ENCODE data around the gene MAP3K4. TPM values are rescaled to one million over a fixed set of nuclear protein-coding genes. Genes with fewer than 3 reads are reported as not detected.
A peak's percentile ranks its signal among the peaks of the same experiment; 100 is the strongest.

MAP3K4 gene
- total and polyA plus RNA-seq, 2 of the 4 experiments (the other 2 are of a cell fraction) = 11.5 to 20.4 TPM

GRCh38 chr6:160990847-160991405 lies 643 bp upstream of the MAP3K4 start:
- intact Hi-C loops (cut with micrococcal nuclease) (loop anchor here (1.0 to 5.0 kb wide), 4 partner anchors 12 to 380 kb away; partner anchors contain the start of gene AGPAT4), dilution Hi-C loops (cut with HindIII; ENCODE audit: low sequenced_read_pairs, unreplicated experiment) (no loop called here)

More at GRCh38 chr6:160990847-160991405, 643 bp upstream of the MAP3K4 start:
- H2AK5ac ChIP-seq (ENCODE audit: low read depth, low read length) = no peak overlapping the region
- H3K27me3 ChIP-seq (ENCODE audit: control insufficient read depth, insufficient read depth, low read length) = no peaks in the 10 kb centered on the region
- peaks cover 0 to 18% of the 10 kb centered on the region in 2 experiments; a peak in 2 of 4 replicates for H3K79me1 ChIP-seq (ENCODE audit: low read depth in 1 of 2, low read length in 2 of 2)
- H4K20me1 ChIP-seq (ENCODE audit: insufficient read depth, low read length) = peaks cover 4% of the 10 kb centered on the region
- BruUV-seq (replicated peaks) = no TSS peak
- peak overlapping the region; percentile 95 for H3K4me2 ChIP-seq (ENCODE audit: low read depth, low read length)
- peak overlapping the region; percentile 95 for H3K4me3 ChIP-seq (ENCODE audit: insufficient read depth, low read depth, low read length)
- ChIA-PET POLR2A (ENCODE audit: unreplicated experiment) (no interaction called here), CTCF (interaction anchor here (1.1 to 1.3 kb wide), 2 partner anchors 60 to 380 kb away, joined by 3 read pairs; no protein-coding TSS in a partner anchor)
- H3K9me3 ChIP-seq (ENCODE audit: control insufficient read depth, insufficient read depth, low read length) = peaks cover 2% of the 10 kb centered on the region; the same call in 1 of the 2 replicates
- H3K56ac ChIP-seq (ENCODE audit: extremely low read depth, insufficient read depth, low read length) = peak overlapping the region; percentile 52; the same call in 1 of the 2 replicates
- peak overlapping the region; percentile 98 for H2AFZ ChIP-seq (replicated peaks; ENCODE audit: low read length, poor library complexity)
- peak overlapping the region; percentile 93 for H3K9ac ChIP-seq (ENCODE audit: low read depth, low read length)
- H3K23ac ChIP-seq (ENCODE audit: low read depth, low read length) = peak overlapping the region; percentile 49; the same call in 1 of the 2 replicates
- in situ Hi-C loops (cut with MboI; ENCODE audit: low sequenced_read_pairs) = loop anchor here (25.0 kb wide), 1 partner anchor 271 kb away; the partner anchor contains the start of gene AGPAT4
- H2AK9ac ChIP-seq (replicated peaks; ENCODE audit: low read depth, low read length, poor library complexity) = peak overlapping the region; percentile 51
- H2BK15ac ChIP-seq (ENCODE audit: low read depth, low read length) = no peak overlapping the region; the same call in 2 of the 3 replicates
- H2BK120ac ChIP-seq (ENCODE audit: low read depth, low read length) = 0 out of 2 replicates have a peak overlapping the region, but pooled peaks have one; percentile 47
- H3K9me1 ChIP-seq (ENCODE audit: insufficient read depth, low read length) = peaks cover under 1% of the 10 kb centered on the region
- peak overlapping the region; percentile 48; the same call in 1 of the 2 replicates for H3K14ac ChIP-seq (replicated peaks; ENCODE audit: low read depth, low read length)
- no peak overlapping the region for H4K91ac ChIP-seq (ENCODE audit: insufficient read depth, low read depth, low read length)
- no peaks in the 10 kb centered on the region for H3K36me3 ChIP-seq (ENCODE audit: control insufficient read depth, insufficient read depth, low read length)
- H4K8ac ChIP-seq (ENCODE audit: low read depth in 2 of 2, low read length in 2 of 2) = peak overlapping the region; percentile 49 to 61; a peak in 3 of 4 replicates
- no peaks in the 10 kb centered on the region; the same call in 1 of the 2 replicates for H3K4me1 ChIP-seq (ENCODE audit: control insufficient read depth, insufficient read depth, low read length)
- H3K27ac ChIP-seq (ENCODE audit: insufficient read depth, low read length) = peak overlapping the region; percentile 85
- peak overlapping the region; percentile 48 for H3K18ac ChIP-seq (ENCODE audit: low read depth, low read length)
- TF ChIP-seq POLR2A (IDR thresholded peaks at IDR 0.05; ENCODE audit: low read depth, low read length) (no peak), CEBPB (IDR thresholded peaks at IDR 0.05; ENCODE audit: low read depth, low read length) (no peak)
- H2BK20ac ChIP-seq (ENCODE audit: low read depth, low read length) = no peak overlapping the region; the same call in 1 of the 2 replicates
- H4K5ac ChIP-seq (ENCODE audit: low read depth, low read length) = peak overlapping the region; percentile 42; the same call in 1 of the 2 replicates
- peak overlapping the region; percentile 94 for H2BK5ac ChIP-seq (ENCODE audit: low read depth, low read length, poor library complexity, severe bottlenecking)
- peak; percentile 13 for DNase-seq
- ATAC-seq (ENCODE audit: low read depth) = no peak; the same call in 1 of the 2 replicates
- peak overlapping the region; percentile 77; the same call in 1 of the 2 replicates for H3K4ac ChIP-seq (ENCODE audit: low read depth, low read length)
- 0% methylated on average over 5 of the region's 15 CpGs; no CpG with 5 or more reads in 1 of the 2 experiments for WGBS, 2 experiments (ENCODE audit: extremely low coverage in 2 of 2, insufficient read length in 1 of 2)
